RWPE2 (cell line): ENCODE results near the gene KRTAP29-1.

Experiments
- ATAC-seq: fragments of 200-7000 bp; cut with Tn5 transposase; 3 replicates; pipeline ENCODE4 v1.9.1; 2021; ENCODE audit warnings: low read depth
- DNase-seq: peaks from one replicate; pipeline ENCODE4 v3.0.0-alpha.2; 2020; ENCODE audit warnings: low spot score
- H3K27ac ChIP-seq: fragments of 450-650 bp; 2 replicates; pipeline ENCODE4 v1.5.1; 2017; ENCODE audit warnings: mild to moderate bottlenecking; ENCODE audit not compliant: poor library complexity, severe bottlenecking
- H3K27me3 ChIP-seq: fragments of 250-450 bp; sonication (Bioruptor Pico); 2 replicates; pipeline ENCODE4 v1.5.1; 2021; ENCODE audit warnings: mild to moderate bottlenecking, moderate library complexity; ENCODE audit not compliant: insufficient read depth, poor library complexity, severe bottlenecking
- H3K36me3 ChIP-seq: fragments of 250-450 bp; sonication (Bioruptor Pico); 2 replicates; pipeline ENCODE4 v1.5.1; 2020; ENCODE audit warnings: low read depth, mild to moderate bottlenecking, moderate library complexity
- H3K4me1 ChIP-seq: fragments of 250-450 bp; sonication (Bioruptor Pico); 2 replicates; pipeline ENCODE4 v1.5.1; 2021; ENCODE audit warnings: mild to moderate bottlenecking, moderate library complexity; ENCODE audit not compliant: insufficient read depth, poor library complexity, severe bottlenecking
- H3K4me3 ChIP-seq: fragments of 250-450 bp; sonication (Bioruptor Pico); 2 replicates; pipeline ENCODE4 v1.5.1; 2021; ENCODE audit warnings: mild to moderate bottlenecking, moderate library complexity; ENCODE audit not compliant: severe bottlenecking
- H3K9me3 ChIP-seq: fragments of 250-450 bp; sonication (Bioruptor Pico); 2 replicates; pipeline ENCODE4 v1.5.1; 2021; ENCODE audit warnings: mild to moderate bottlenecking, moderate library complexity; ENCODE audit not compliant: severe bottlenecking
- TF ChIP-seq, protein P1 (sequence below): fragments of 450-650 bp; IDR thresholded peaks from one replicate; pipeline ENCODE4 v1.5.1; 2017; ENCODE audit warnings: mild to moderate bottlenecking, moderate library complexity; ENCODE audit not compliant: poor library complexity, severe bottlenecking

The KRTAP29-1 gene

DNA sequence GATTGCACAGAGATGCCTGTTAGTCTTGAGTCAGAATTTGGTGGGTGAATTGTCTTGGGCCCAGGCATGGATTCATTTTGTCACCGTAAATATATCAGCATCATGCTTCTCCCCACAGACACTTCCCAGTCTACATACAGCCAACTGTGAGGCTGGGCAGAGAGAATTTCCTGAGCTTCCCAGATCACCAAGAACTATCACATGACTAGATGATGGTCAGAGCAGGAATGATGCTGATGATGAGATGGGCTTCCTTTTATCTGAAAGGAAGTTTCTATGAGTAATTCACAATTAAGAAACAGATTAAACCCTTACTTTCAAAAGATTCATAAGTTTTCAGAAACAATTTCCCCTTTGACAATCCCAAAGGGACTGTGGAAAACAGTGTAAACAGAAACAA lies 47.8 kb downstream of the KRTAP29-1 start:
- peaks cover 5% of the 10 kb centered on the region for H3K27me3 ChIP-seq
- no peaks in the 10 kb centered on the region for H3K36me3 ChIP-seq
- H3K9me3 ChIP-seq: no peaks in the 10 kb centered on the region
- H3K4me1 ChIP-seq: no peaks in the 10 kb centered on the region
- ATAC-seq: no peak
- H3K4me3 ChIP-seq: no peak overlapping the region
- TF ChIP-seq, protein P1, sequence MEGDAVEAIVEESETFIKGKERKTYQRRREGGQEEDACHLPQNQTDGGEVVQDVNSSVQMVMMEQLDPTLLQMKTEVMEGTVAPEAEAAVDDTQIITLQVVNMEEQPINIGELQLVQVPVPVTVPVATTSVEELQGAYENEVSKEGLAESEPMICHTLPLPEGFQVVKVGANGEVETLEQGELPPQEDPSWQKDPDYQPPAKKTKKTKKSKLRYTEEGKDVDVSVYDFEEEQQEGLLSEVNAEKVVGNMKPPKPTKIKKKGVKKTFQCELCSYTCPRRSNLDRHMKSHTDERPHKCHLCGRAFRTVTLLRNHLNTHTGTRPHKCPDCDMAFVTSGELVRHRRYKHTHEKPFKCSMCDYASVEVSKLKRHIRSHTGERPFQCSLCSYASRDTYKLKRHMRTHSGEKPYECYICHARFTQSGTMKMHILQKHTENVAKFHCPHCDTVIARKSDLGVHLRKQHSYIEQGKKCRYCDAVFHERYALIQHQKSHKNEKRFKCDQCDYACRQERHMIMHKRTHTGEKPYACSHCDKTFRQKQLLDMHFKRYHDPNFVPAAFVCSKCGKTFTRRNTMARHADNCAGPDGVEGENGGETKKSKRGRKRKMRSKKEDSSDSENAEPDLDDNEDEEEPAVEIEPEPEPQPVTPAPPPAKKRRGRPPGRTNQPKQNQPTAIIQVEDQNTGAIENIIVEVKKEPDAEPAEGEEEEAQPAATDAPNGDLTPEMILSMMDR: no peak
- H3K27ac ChIP-seq: no peak overlapping the region
- DNase-seq: no peak
